Esophagus muscularis mucosa (tissue), 3 donors: ENCODE data around the gene PEPD.

Experiments used
- CTCF ChIP-seq, 3 experiments: fragments of 200-600 bp in 2 of 3; fragments of 450-650 bp in 1 of 3; sonication (generic) in 2 of 3; IDR thresholded peaks; one replicate each; pipeline ENCODE4 v1.5.1; 2017 to 2019; ENCODE audit warnings: antibody characterized with exemption in 3 of 3, mild to moderate bottlenecking in 2 of 3, moderate library complexity in 1 of 3
- POLR2A ChIP-seq: fragments of 450-650 bp; IDR thresholded peaks from one replicate; pipeline ENCODE4 v1.6.1; 2017; ENCODE audit warnings: antibody characterized with exemption, moderate library complexity, mild to moderate bottlenecking, low read depth
- POLR2AphosphoS5 ChIP-seq, 2 donors: sonication (generic); formaldehyde crosslinking; IDR thresholded peaks; one replicate each; pipeline ENCODE4 v1.6.1; 2017; ENCODE audit warnings: antibody characterized with exemption in 2 of 2

- no peak for TF ChIP-seq CTCF (IDR thresholded peaks at IDR 0.05)
- no peak for TF ChIP-seq POLR2AphosphoS5 (IDR thresholded peaks at IDR 0.05)
- no peak for TF ChIP-seq POLR2A
Observed at GRCh38 chr19:33522371-33522662, 726 bp upstream of the PEPD start.
